Hepatocyte (in vitro differentiated cells): ENCODE results near the gene TMEM26. TPM values are rescaled to one million over a fixed set of nuclear protein-coding genes. Genes with fewer than 3 reads are reported as not detected.

ENCODE experiments used
- DNase-seq: peaks from one replicate; pipeline ENCODE4 v3.0.0-alpha.2; 2016; ENCODE audit warnings: low spot score
- H2AFZ ChIP-seq: fragments of 200-600 bp; sonication (generic); 2 replicates; pipeline ENCODE4 v1.6.0; 2016; ENCODE audit warnings: antibody characterized with exemption, mild to moderate bottlenecking
- H3K27ac ChIP-seq: fragments of 200-600 bp; sonication (generic); 2 replicates; pipeline ENCODE4 v1.5.1; 2016; ENCODE audit warnings: mild to moderate bottlenecking
- H3K27me3 ChIP-seq: fragments of 200-600 bp; sonication (generic); 2 replicates; pipeline ENCODE4 v1.6.1; 2016
- H3K36me3 ChIP-seq: fragments of 200-600 bp; sonication (generic); replicated peaks from 2 replicates; pipeline ENCODE4 v1.5.1; 2016; ENCODE audit warnings: low read depth; ENCODE audit not compliant: insufficient read depth
- H3K4me1 ChIP-seq: fragments of 200-600 bp; sonication (generic); 2 replicates; pipeline ENCODE4 v1.5.1; 2016; ENCODE audit warnings: mild to moderate bottlenecking, moderate library complexity; ENCODE audit not compliant: insufficient read depth
- H3K4me2 ChIP-seq: fragments of 200-600 bp; sonication (generic); 2 replicates; pipeline ENCODE4 v1.6.0; 2016
- H3K4me3 ChIP-seq: fragments of 200-600 bp; sonication (generic); 2 replicates; pipeline ENCODE4 v1.5.1; 2016; ENCODE audit warnings: mild to moderate bottlenecking
- H3K79me2 ChIP-seq: fragments of 200-600 bp; sonication (generic); 2 replicates; pipeline ENCODE4 v1.6.0; 2017; ENCODE audit warnings: mild to moderate bottlenecking
- H3K9me2 ChIP-seq: fragments of 200-600 bp; sonication (generic); replicated peaks from 2 replicates; pipeline ENCODE4 v1.6.0; 2017; ENCODE audit warnings: mild to moderate bottlenecking; ENCODE audit not compliant: insufficient read depth
- H3K9me3 ChIP-seq: fragments of 200-600 bp; sonication (generic); 2 replicates; pipeline ENCODE4 v1.5.1; 2016; ENCODE audit warnings: low read depth, mild to moderate bottlenecking
- H4K20me1 ChIP-seq: fragments of 200-600 bp; sonication (generic); 2 replicates; pipeline ENCODE4 v1.6.0; 2016; ENCODE audit warnings: mild to moderate bottlenecking; ENCODE audit not compliant: insufficient read depth, poor library complexity, severe bottlenecking
- CTCF ChIP-seq: fragments of 200-600 bp; sonication (generic); IDR thresholded peaks from 2 replicates; pipeline ENCODE4 v1.5.1; 2016; ENCODE audit warnings: antibody characterized with exemption, mild to moderate bottlenecking; ENCODE audit not compliant: poor library complexity
- EZH2 ChIP-seq: fragments of 200-600 bp; sonication (generic); IDR thresholded peaks from 2 replicates; pipeline ENCODE4 v1.6.1; 2016; ENCODE audit warnings: antibody characterized with exemption, mild to moderate bottlenecking, borderline replicate concordance
- EZH2phosphoT487 ChIP-seq: fragments of 200-600 bp; sonication (generic); IDR thresholded peaks from one replicate; pipeline ENCODE4 v1.6.1; 2018; ENCODE audit warnings: antibody characterized with exemption, mild to moderate bottlenecking, low read depth, moderate library complexity; ENCODE audit not compliant: unreplicated experiment, severe bottlenecking
- WGBS: methylation state at CpG from one replicate; pipeline ENCODE4 v1.1.6; 2016; ENCODE audit warnings: low lambda C conversion rate; ENCODE audit errors: missing lambda C conversion rate; 5-methylcytosine and 5-hydroxymethylcytosine counted together
- polyA plus RNA-seq: library from polyadenylated mRNA; unstranded; fragments of >200 nt; fragmentation: Nextera tagmentation; extraction: Ambion mirVana; gene quantifications from 2 replicates; pipeline ENCODE4 v1.2.1, GENCODE V29; 2016
- total RNA-seq: library from RNA; depleted of rRNA; stranded (reverse); fragments of >200 nt; gene quantifications from 2 replicates; pipeline ENCODE4 v1.2.3, GENCODE V29; 2014

The TMEM26 gene
- total and polyA plus RNA-seq, 2 experiments from 2014 or later, result 0.39 to 3.3 TPM

GRCh38 chr10:61359452-61359851, 93.7 kb downstream of the TMEM26 start:
- Histone ChIP-seq H3K79me2 (no peaks in the 10 kb centered on the region), H3K4me3 (no peak overlapping the region), H3K4me1 (peaks cover 5% of the 10 kb centered on the region), H3K36me3 (no peaks in the 10 kb centered on the region), H2AFZ (no peak overlapping the region), H4K20me1 (no peaks in the 10 kb centered on the region), H3K9me2 (no peaks in the 10 kb centered on the region), H3K27me3 (no peaks in the 10 kb centered on the region), H3K4me2 (no peak overlapping the region), H3K27ac (no peak overlapping the region), H3K9me3 (no peaks in the 10 kb centered on the region)
- TF ChIP-seq CTCF (no peak), EZH2 (no peak), EZH2phosphoT487 (no peak)
- 76% methylated on average over 2 of the region's 2 CpGs for WGBS
- no peak for DNase-seq

DNA sequence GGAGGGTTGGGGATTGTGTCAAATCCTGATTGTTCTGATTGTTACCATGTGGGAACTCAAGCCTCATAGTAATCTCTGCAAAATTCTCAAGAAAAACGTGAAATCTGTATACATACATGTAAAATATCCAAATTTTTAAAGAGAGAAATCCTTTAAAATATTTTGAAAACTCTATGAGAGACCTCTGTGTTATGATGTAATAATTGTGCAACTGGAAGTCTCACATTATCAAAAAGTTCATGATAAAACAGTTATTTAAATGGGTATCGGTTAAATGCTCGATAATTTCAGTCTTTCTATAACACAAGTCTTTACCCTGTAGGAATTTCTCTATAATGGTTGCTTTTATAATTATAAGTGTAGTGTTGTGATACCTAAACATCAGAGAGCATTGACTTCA, 95.5 kb downstream of the TMEM26 start:
- TF ChIP-seq EZH2phosphoT487, result no peak
- no peak for TF ChIP-seq EZH2
- no peak for TF ChIP-seq CTCF
- H2AFZ ChIP-seq, result no peak overlapping the region
- DNase-seq, result no peak
- no peaks in the 10 kb centered on the region for H3K9me2 ChIP-seq
- H3K79me2 ChIP-seq, result no peaks in the 10 kb centered on the region
- H3K4me1 ChIP-seq, result peaks cover 5% of the 10 kb centered on the region
- WGBS, result 84% methylated on average over 3 of the region's 3 CpGs
- H3K4me3 ChIP-seq, result no peak overlapping the region
- no peak overlapping the region for H3K27ac ChIP-seq
- no peaks in the 10 kb centered on the region for H3K27me3 ChIP-seq
- H3K4me2 ChIP-seq, result no peak overlapping the region
- no peaks in the 10 kb centered on the region for H3K36me3 ChIP-seq
- H3K9me3 ChIP-seq, result no peaks in the 10 kb centered on the region
- no peaks in the 10 kb centered on the region for H4K20me1 ChIP-seq

Other genes with a start within 250 kb of the TMEM26 start
- 0.36 and 1.6 TPM in 2 replicates for gene CABCOCO1, start 209.5 kb upstream of the TMEM26 start, total RNA-seq
- gene CABCOCO1, start 209.5 kb upstream of the TMEM26 start, polyA plus RNA-seq, result 0.33 and 1.4 TPM in 2 replicates